Endodermal cell (in vitro differentiated cells): ENCODE results near the gene TRIO. TPM values are rescaled to one million over a fixed set of nuclear protein-coding genes. Genes with fewer than 3 reads are reported as not detected.

Experiments
- DNase-seq: peaks from one replicate; pipeline ENCODE4 v3.0.0-alpha.2; 2017
- H3K27ac ChIP-seq: 2 replicates; pipeline ENCODE4 v1.5.1; 2013; ENCODE audit warnings: mild to moderate bottlenecking, low read depth, low read length, moderate library complexity
- H3K27me3 ChIP-seq: 2 replicates; pipeline ENCODE4 v1.6.1; 2013; ENCODE audit warnings: mild to moderate bottlenecking, low read length, moderate library complexity; ENCODE audit not compliant: insufficient read depth, control insufficient read depth, poor library complexity, severe bottlenecking
- H3K36me3 ChIP-seq: 2 replicates; pipeline ENCODE4 v1.7.0; 2013; ENCODE audit warnings: mild to moderate bottlenecking, low read length, moderate library complexity; ENCODE audit not compliant: control insufficient read depth, insufficient read depth
- H3K4me1 ChIP-seq: one replicate; pipeline ENCODE4 v1.7.0; 2013; ENCODE audit warnings: low read length; ENCODE audit not compliant: control insufficient read depth, insufficient read depth
- H3K4me3 ChIP-seq: 2 replicates; pipeline ENCODE4 v1.5.1; 2013; ENCODE audit warnings: mild to moderate bottlenecking, low read length, moderate library complexity
- H3K9ac ChIP-seq: 2 replicates; pipeline ENCODE4 v1.6.1; 2013; ENCODE audit warnings: mild to moderate bottlenecking, low read length, moderate library complexity; ENCODE audit not compliant: poor library complexity, severe bottlenecking; ENCODE audit errors: extremely low read depth
- H3K9me3 ChIP-seq: 2 replicates; pipeline ENCODE4 v1.6.1; 2013; ENCODE audit warnings: mild to moderate bottlenecking, low read length, moderate library complexity; ENCODE audit not compliant: control insufficient read depth
- H3K27ac Mint-ChIP-seq: 2 replicates; pipeline ENCODE4 v1.8.0; 2020; ENCODE audit warnings: mixed read lengths
- H3K27me3 Mint-ChIP-seq: 2 replicates; pipeline ENCODE4 v1.8.0; 2021; ENCODE audit warnings: mild to moderate bottlenecking, mixed read lengths; ENCODE audit not compliant: insufficient read depth
- H3K36me3 Mint-ChIP-seq: 2 replicates; pipeline ENCODE4 v1.8.0; 2020; ENCODE audit warnings: low read depth, mixed read lengths
- H3K4me1 Mint-ChIP-seq: 2 replicates; pipeline ENCODE4 v1.8.0; 2020; ENCODE audit warnings: mixed read lengths
- H3K4me3 Mint-ChIP-seq: 2 replicates; pipeline ENCODE4 v1.8.0; 2020; ENCODE audit warnings: mild to moderate bottlenecking, moderate library complexity, mixed read lengths
- H3K9me3 Mint-ChIP-seq: 2 replicates; pipeline ENCODE4 v1.8.0; 2020; ENCODE audit warnings: mild to moderate bottlenecking, mixed read lengths
- CTCF ChIP-seq: fragments of 200-600 bp; sonication (generic); conservative IDR thresholded peaks from 2 replicates; pipeline ENCODE4 v1.5.0; 2021; ENCODE audit warnings: antibody characterized with exemption, mild to moderate bottlenecking
- WGBS, 2 experiments: methylation state at CpG; one replicate each; pipeline versions ENCODE4 v1.1.5 to v1.1.7; 2013; ENCODE audit warnings: missing lambda C conversion rate in 2 of 2, mixed read lengths in 1 of 2; ENCODE audit not compliant: insufficient coverage in 1 of 2, insufficient read length in 1 of 2; 5-methylcytosine and 5-hydroxymethylcytosine counted together
- total RNA-seq, 2 donors: library from RNA; stranded (reverse); fragmentation: NEBNext Ultra II Directional in 1 of 2; extraction: Animal tissue kit (Norgen Biotek cat#: 25700) in 1 of 2; gene quantifications; 2 replicates in 1 of 2; 3 replicates in 1 of 2; pipeline ENCODE4 v1.2.1, GENCODE V29; 2021

TRIO gene
- total RNA-seq, 2 donors from 2014 or later = 88.3 to 109 TPM

- Histone ChIP-seq H3K9me3 (no peaks in the 10 kb centered on the region), H3K4me3 (no peak overlapping the region), H3K27me3 (no peaks in the 10 kb centered on the region), H3K27ac (no peak overlapping the region), H3K9ac (no peak overlapping the region), H3K4me1 (no peaks in the 10 kb centered on the region), H3K36me3 (peaks cover 12% of the 10 kb centered on the region)
- H3K36me3 Mint-ChIP-seq = peaks cover 21% of the 10 kb centered on the region
- 83 to 92% methylated on average over 4 to 7 of the region's 7 CpGs for WGBS, 2 experiments
- no peak for DNase-seq
- no peaks in the 10 kb centered on the region for H3K9me3 Mint-ChIP-seq
- H3K27ac Mint-ChIP-seq = no peak overlapping the region
- no peak overlapping the region for H3K4me3 Mint-ChIP-seq
- H3K4me1 Mint-ChIP-seq = peaks cover 19% of the 10 kb centered on the region
- no peak for TF ChIP-seq CTCF
- no peaks in the 10 kb centered on the region for H3K27me3 Mint-ChIP-seq
Observed at GRCh38 chr5:14347522-14347921, 204.4 kb downstream of the TRIO start.

- Histone ChIP-seq H3K4me3 (no peak overlapping the region), H3K9ac (no peak overlapping the region), H3K36me3 (peaks cover 10% of the 10 kb centered on the region), H3K4me1 (no peaks in the 10 kb centered on the region), H3K27me3 (no peaks in the 10 kb centered on the region), H3K9me3 (no peaks in the 10 kb centered on the region), H3K27ac (no peak overlapping the region)
- Mint-ChIP-seq H3K4me1 (peaks cover 19% of the 10 kb centered on the region), H3K4me3 (no peak overlapping the region), H3K27ac (no peak overlapping the region), H3K27me3 (no peaks in the 10 kb centered on the region), H3K9me3 (no peaks in the 10 kb centered on the region), H3K36me3 (peaks cover 20% of the 10 kb centered on the region)
- no peak for TF ChIP-seq CTCF
- WGBS, 2 experiments = 98 to 100% methylated on average over 4 to 5 of the region's 5 CpGs
- no peak for DNase-seq
Observed at GRCh38 chr5:14348142-14348541, 205.0 kb downstream of the TRIO start.

- 90 to 94% methylated on average over 4 to 8 of the region's 8 CpGs for WGBS, 2 experiments
- no peaks in the 10 kb centered on the region for H3K27me3 ChIP-seq
- no peaks in the 10 kb centered on the region for H3K4me1 ChIP-seq
- no peak overlapping the region for H3K9ac ChIP-seq
- no peak overlapping the region for H3K4me3 Mint-ChIP-seq
- peaks cover 19% of the 10 kb centered on the region for H3K4me1 Mint-ChIP-seq
- H3K27ac ChIP-seq = no peak overlapping the region
- H3K9me3 Mint-ChIP-seq = no peaks in the 10 kb centered on the region
- H3K4me3 ChIP-seq = no peak overlapping the region
- peaks cover 17% of the 10 kb centered on the region for H3K36me3 Mint-ChIP-seq
- no peak for TF ChIP-seq CTCF
- no peaks in the 10 kb centered on the region for H3K27me3 Mint-ChIP-seq
- peaks cover 8% of the 10 kb centered on the region for H3K36me3 ChIP-seq
- no peaks in the 10 kb centered on the region for H3K9me3 ChIP-seq
- no peak for DNase-seq
- H3K27ac Mint-ChIP-seq = no peak overlapping the region
Observed at GRCh38 chr5:14349029-14349428, 205.9 kb downstream of the TRIO start.
